Astrocyte of the spinal cord (primary cell): Measurements from ENCODE around the gene NISCH.

ENCODE experiments used
- DNase-seq: peaks from one replicate; pipeline ENCODE4 v3.0.0; 2011; ENCODE audit warnings: low read depth, low spot score
- H3K4me3 ChIP-seq: 2 replicates; pipeline ENCODE4 v1.5.1; 2011; ENCODE audit warnings: low read depth, mild to moderate bottlenecking, low read length, moderate library complexity
- in situ Hi-C: cut with HindIII; loops from 2 replicates; pipeline ENCODE4 v1.10.0; 2017; ENCODE audit warnings: low sequenced_read_pairs
- TF ChIP-seq, protein P1 (sequence below): IDR thresholded peaks from 2 replicates; pipeline ENCODE4 v1.5.1; 2012; ENCODE audit warnings: low read depth, mild to moderate bottlenecking, low read length, inconsistent platforms

Gene NISCH

DNA sequence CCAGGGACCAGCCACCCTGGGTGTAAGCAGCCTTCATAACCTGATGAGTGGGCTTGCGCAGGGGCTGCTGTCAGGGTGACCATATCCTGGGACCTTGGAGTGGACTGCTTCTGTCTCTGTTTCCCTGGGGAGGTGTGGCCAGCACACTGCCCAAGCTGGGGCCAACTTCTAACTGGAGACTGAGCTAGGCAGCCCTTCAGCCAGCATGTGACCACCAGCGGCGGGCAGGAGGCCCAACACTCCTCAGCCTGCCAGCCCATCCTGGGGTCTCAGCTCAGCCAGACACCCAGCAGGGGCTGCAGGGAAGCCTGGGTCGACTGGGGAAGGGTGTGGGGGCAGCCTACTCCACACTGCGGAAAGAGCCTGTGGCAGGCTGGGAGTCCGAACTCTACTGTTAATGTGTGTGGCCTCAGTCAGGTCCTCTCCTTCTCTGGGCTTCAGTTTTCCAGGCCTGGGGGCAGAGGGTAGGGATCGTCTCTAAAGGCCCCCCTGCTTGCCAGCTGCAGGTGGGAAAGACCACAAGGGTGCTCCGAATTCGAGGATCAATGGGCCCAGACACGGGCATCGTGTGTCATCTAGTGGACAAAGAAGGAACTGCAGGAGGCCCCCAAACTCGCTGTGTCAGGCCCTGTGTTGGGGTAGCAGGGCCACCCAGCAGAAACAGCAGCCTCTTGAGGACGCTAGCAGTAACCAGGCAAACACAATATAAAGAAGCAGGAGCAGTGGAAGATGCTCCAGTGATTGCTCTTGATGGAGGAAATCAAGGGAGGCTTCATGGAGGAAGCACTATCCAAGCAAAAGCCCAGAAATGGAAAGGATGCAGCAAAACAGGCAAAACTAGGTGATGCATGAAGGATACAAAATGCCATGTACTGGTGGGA lies 8.5 kb upstream of the NISCH start:
- TF ChIP-seq, protein P1, sequence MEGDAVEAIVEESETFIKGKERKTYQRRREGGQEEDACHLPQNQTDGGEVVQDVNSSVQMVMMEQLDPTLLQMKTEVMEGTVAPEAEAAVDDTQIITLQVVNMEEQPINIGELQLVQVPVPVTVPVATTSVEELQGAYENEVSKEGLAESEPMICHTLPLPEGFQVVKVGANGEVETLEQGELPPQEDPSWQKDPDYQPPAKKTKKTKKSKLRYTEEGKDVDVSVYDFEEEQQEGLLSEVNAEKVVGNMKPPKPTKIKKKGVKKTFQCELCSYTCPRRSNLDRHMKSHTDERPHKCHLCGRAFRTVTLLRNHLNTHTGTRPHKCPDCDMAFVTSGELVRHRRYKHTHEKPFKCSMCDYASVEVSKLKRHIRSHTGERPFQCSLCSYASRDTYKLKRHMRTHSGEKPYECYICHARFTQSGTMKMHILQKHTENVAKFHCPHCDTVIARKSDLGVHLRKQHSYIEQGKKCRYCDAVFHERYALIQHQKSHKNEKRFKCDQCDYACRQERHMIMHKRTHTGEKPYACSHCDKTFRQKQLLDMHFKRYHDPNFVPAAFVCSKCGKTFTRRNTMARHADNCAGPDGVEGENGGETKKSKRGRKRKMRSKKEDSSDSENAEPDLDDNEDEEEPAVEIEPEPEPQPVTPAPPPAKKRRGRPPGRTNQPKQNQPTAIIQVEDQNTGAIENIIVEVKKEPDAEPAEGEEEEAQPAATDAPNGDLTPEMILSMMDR = peak; percentile 99
- peak; percentile 33 for DNase-seq
- H3K4me3 ChIP-seq = no peak overlapping the region
- in situ Hi-C loops = no loop called here

DNA sequence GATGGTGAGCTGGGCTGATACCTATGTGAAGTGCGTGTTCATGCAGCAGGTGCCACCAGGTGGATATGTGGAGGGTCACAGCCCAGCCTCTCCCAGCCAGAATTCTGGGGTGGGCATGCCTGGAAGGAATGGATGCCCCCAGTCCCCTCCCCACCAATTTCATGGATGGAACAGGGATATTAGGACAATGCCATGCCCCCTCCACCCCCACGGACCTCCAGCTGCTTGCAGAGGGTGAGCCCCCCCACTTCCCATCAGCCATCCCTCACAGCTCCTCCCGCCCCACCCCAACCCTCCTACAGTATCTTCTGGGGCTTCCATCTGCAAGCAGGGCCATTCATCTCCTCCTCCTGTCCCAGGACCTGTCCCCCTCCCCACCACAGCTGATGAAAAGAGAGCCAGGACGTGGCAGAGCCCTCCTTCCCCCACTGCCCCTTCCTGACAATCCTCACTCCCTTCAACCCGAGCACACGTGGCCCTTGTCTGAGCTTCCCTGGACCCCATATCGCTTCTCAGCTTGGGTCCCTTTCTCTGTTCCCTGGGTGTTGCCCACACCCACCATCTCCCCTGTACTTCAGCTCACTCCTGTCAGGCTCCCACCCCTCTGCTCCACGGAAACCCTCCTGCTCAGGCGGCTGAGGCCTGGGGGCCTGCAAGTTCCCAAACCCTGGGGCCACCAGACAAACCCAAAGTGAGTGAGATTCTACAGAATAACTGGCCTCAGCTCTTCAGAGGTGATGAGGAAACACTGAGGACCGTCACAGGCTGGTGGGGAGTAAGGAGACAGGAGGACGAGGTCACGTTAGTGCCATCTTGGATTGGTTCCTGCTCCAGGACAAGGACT lies 7.7 kb upstream of the NISCH start:
- no peak for DNase-seq
- in situ Hi-C loops = no loop called here
- TF ChIP-seq, protein P1 = no peak
- no peak overlapping the region for H3K4me3 ChIP-seq

DNA sequence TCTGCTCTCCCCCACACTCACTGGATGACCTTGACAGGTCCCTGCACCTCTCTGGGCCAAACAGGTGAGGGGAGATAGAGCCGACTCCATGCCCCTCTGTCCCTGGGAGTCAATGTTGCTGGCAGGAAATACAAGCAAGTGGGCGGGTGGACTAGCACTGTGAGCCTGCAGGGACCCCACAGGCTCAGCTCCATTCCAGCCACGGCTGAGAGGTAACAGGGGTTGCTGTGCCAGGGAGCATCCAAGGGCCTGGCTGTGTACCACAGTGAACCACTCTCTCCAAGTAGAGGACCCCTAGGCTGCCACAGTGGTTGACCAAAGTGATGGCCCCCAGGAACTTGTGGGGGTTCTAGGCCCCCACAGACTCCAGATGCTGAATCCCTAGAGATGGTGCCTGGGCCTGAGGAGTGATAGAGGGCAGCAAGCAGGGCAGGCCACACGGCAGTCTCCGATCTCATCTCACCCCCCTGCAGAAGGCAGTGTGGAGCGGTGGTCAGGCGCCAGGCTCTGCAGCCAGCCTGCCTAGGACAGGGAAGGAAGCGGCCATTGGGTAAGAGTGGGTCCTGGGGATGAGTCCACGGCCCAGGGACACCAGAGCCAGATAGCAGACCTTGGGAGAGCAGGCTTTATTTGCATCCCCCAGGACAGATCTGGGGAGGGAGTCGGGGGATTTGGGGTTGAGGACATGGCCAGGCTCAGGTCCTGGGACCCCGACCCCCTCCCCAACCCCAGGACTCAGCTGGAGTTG lies 4.7 kb upstream of the NISCH start:
- TF ChIP-seq, protein P1 = no peak
- DNase-seq = no peak
- H3K4me3 ChIP-seq = no peak overlapping the region
- in situ Hi-C loops = no loop called here

DNA sequence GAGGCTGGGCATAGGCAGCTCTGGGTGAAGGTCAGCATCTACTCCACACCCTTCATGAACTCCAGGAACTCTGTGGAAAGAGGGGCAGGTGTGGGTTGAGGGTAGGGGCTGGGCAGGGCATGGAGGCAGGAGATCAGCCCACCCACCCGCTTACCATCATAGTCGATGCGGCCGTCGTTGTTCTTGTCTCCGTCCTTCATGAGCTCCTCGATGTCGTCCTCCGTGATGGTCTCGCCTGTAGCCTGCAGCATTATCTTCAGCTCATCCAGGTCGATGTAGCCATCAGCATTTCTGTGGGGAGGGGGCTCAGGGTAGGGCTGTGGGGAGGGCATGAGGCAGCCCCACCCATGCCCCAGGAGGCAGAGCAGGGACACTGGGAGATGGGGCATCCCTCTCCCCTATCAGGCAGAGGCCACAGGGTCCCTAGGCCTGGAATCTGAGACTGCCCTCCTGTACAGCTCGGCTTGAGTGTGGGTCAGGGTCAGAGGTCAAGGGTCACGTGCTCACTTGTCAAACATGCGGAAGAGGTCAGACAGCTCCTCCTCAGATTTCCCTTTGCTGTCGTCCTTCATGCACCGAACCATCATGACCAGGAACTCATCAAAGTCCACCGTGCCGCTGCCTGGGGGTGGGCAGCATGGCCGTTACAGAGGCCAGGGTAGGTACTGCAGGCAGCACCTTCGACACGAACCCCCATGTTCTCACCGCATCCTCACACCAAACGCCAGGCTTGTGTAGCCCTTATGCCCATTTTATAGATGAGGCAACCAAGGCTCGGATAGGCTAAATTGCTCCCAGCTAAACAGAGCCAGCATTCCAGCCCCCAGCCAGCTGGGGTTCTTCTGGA lies 3.9 kb upstream of the NISCH start:
- no peak for DNase-seq
- no peak overlapping the region for H3K4me3 ChIP-seq
- in situ Hi-C loops = no loop called here
- TF ChIP-seq, protein P1 = no peak

DNA sequence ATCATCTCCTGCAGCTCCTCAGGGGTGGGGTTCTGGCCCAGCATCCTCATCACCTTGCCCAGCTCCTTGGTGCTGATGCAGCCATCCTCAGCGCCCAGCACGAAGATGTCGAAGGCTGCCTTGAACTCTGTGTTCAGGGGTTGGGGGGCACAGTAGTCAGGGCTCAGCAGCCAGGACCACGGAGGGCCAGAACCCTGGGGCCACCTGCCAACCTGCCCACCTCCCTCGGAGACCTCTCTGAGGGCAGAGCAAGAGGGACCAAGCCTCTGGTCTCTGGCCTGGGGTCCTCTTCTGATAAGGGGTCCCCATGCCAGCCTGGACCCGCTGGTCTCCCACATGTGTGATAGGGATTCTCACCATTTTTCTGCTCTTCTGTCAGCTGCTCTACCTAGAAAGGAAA lies 3.3 kb upstream of the NISCH start:
- no peak overlapping the region for H3K4me3 ChIP-seq
- in situ Hi-C loops = no loop called here
- TF ChIP-seq, protein P1 = no peak
- DNase-seq = no peak
